ENCODE data around the gene CRTAC1. TPM values are rescaled to one million over a fixed set of nuclear protein-coding genes. Genes with fewer than 3 reads are reported as not detected.
A peak's percentile ranks its signal among the peaks of the same experiment; 100 is the strongest.

Gene CRTAC1
- total and polyA plus RNA-seq, 12 donors = 0.09 to 1.4 (median 0.48) TPM; not detected in 4

DNA sequence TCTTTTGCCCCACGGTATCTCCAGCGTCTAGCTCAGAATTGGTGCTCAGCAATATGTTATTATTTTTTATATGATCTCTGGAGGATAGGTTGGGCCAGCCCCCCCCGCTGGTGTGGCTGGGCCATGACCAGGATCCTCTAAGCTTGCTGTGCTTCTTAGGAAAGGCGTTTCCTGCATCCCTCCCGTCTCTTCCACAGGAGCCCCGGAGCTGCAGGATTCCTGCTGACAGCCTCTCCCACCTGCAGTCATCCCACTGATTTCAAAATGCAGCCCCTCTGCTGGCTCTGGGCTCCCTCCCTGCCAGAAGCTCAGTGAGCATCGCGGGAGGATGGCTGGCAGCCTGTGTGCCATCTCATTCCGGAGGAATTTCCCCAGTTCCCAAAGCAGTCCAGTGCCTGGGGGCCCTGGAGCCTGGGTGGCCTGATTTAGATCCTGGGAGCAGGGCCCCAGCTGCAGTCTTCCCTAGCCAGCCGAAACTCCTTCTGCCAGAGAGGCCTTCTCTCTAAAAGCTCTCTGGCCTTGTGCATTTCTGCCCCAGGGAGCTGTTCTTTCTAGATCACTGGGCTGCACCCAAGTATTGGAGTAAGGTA is 202.6 kb downstream of the CRTAC1 start:
- Histone ChIP-seq H3K27ac (no peak overlapping the region), H3K9me3 (replicated peaks in 1 of 3) (no peaks in the 10 kb centered on the region), H3K4me1 (replicated peaks in 1 of 2) (no peaks in the 10 kb centered on the region), H3K4me3 (no peak overlapping the region), H3K27me3 (no peaks in the 10 kb centered on the region), H3K36me3 (replicated peaks in 1 of 2) (no peaks in the 10 kb centered on the region)
- TF ChIP-seq POLR2A (IDR thresholded peaks at IDR 0.05) = no peak
- TF ChIP-seq, protein P1, sequence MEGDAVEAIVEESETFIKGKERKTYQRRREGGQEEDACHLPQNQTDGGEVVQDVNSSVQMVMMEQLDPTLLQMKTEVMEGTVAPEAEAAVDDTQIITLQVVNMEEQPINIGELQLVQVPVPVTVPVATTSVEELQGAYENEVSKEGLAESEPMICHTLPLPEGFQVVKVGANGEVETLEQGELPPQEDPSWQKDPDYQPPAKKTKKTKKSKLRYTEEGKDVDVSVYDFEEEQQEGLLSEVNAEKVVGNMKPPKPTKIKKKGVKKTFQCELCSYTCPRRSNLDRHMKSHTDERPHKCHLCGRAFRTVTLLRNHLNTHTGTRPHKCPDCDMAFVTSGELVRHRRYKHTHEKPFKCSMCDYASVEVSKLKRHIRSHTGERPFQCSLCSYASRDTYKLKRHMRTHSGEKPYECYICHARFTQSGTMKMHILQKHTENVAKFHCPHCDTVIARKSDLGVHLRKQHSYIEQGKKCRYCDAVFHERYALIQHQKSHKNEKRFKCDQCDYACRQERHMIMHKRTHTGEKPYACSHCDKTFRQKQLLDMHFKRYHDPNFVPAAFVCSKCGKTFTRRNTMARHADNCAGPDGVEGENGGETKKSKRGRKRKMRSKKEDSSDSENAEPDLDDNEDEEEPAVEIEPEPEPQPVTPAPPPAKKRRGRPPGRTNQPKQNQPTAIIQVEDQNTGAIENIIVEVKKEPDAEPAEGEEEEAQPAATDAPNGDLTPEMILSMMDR (IDR thresholded peaks at IDR 0.05) = no peak
- 46 to 65% (median 64%) methylated on average over 7 to 10 of the region's 10 CpGs for WGBS, 4 donors
- intact Hi-C loops (cut with DNase I) = no loop called here
- no peak for DNase-seq

DNA sequence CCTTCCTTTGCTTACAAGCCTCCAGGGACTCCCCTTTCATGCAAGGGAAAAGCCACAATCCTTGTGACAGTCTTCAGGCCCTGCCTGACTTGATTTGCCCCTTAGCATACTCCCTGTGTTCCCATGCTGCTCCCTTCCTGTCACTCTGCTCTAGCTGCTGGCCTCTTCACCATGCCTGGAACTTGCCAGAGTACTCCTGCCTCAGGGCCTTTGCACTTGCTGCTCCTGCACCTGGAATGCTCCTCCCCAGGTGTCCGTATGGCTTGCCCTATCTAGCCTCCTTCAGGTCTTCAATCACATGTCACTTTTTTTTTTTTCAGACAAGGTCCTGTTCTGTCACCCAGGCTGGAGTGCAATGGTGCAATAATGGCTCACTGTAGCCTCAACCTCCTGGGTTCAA is 203.5 kb downstream of the CRTAC1 start:
- no peaks in the 10 kb centered on the region for H3K4me1 ChIP-seq (replicated peaks in 1 of 2)
- no peaks in the 10 kb centered on the region for H3K27me3 ChIP-seq
- 75 to 100% (median 94%) methylated on average over 1 of the region's 1 CpG for WGBS, 4 donors
- no peak overlapping the region for H3K4me3 ChIP-seq
- H3K9me3 ChIP-seq (replicated peaks in 1 of 3) = no peaks in the 10 kb centered on the region
- TF ChIP-seq, protein P1 (IDR thresholded peaks at IDR 0.05) = no peak
- no peak for TF ChIP-seq POLR2A (IDR thresholded peaks at IDR 0.05)
- H3K27ac ChIP-seq = no peak overlapping the region
- no peaks in the 10 kb centered on the region for H3K36me3 ChIP-seq (replicated peaks in 1 of 2)
- intact Hi-C loops (cut with DNase I) = no loop called here
- no peak for DNase-seq

DNA sequence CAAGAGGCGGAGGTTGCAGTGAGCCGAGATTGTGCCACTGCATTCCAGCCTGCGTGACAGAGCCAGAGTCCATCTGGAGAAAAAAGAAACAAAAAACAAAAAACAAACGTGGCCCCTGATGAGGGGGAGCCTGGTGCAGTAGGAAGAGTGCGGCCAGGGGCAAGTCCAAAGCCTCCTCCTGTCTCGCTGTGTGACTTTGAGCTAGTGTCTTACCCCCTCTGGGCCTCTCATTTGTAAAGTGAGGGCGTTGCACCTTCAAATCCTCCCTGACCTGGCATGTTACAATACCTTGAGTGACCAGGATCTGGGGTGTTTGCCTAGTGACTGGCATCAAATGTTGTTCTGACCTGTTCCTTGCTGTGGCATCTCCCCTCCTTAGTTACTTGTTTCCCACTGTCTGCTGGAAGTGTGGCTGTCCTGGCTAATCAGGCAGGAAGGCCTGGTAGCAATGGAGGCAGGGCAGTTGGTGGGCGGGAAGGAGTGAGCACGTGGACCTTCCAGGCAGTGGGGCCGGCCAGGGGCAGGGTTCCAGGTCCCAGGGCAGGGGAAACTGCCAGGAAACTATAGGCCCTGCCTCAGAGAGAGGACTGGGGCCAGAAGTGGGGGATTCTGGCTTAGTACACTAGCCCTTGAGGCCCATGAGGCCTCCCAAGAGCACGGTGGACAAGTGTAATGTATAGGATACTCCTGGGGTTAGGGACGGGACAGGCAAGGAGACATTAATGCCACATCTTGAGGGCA is 205.2 kb downstream of the CRTAC1 start:
- TF ChIP-seq POLR2A (IDR thresholded peaks at IDR 0.05) = no peak
- TF ChIP-seq, protein P1 (IDR thresholded peaks at IDR 0.05) = no peak
- Histone ChIP-seq H3K4me1 (replicated peaks in 1 of 2) (no peaks in the 10 kb centered on the region), H3K27me3 (no peaks in the 10 kb centered on the region), H3K36me3 (replicated peaks in 1 of 2) (no peaks in the 10 kb centered on the region), H3K9me3 (replicated peaks in 1 of 3) (no peaks in the 10 kb centered on the region), H3K27ac (no peak overlapping the region), H3K4me3 (no peak overlapping the region)
- WGBS, 4 donors = 82 to 89% (median 85%) methylated on average over 12 of the region's 12 CpGs
- intact Hi-C loops (cut with DNase I) = no loop called here
- no peak for DNase-seq

DNA sequence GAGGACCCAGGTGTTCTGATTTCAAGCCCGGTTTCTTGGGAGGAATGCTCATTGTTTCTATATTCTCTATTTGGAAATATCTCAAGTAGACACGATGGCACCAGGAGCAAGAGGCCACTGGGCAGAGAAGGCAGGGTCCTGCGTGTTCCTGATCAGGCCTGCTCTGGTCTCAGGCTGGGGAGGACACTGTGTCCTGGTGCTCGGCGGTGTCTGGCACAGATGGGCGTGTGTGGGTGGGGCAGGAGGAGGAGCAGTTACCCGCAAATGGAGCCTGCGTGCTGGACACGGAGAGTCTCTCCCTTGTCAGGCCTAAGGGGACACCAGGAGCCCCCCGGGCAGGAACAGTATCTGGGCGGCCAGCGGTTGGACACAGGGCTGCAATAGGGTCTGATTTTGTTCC is 206.7 kb downstream of the CRTAC1 start:
- peak in 2 of 7 donors; percentile 29 to 91 for DNase-seq
- H3K4me1 ChIP-seq (replicated peaks in 1 of 2) = no peaks in the 10 kb centered on the region
- no peaks in the 10 kb centered on the region for H3K36me3 ChIP-seq (replicated peaks in 1 of 2)
- peak overlapping the region in 1 of 5 donors; percentile 48 for H3K27ac ChIP-seq
- TF ChIP-seq POLR2A (IDR thresholded peaks at IDR 0.05) = no peak
- TF ChIP-seq, protein P1 (IDR thresholded peaks at IDR 0.05) = no peak
- H3K27me3 ChIP-seq = no peaks in the 10 kb centered on the region
- H3K4me3 ChIP-seq = no peak overlapping the region
- intact Hi-C loops (cut with DNase I) = no loop called here
- 79 to 91% (median 81%) methylated on average over 2 to 12 of the region's 12 CpGs for WGBS, 4 donors
- no peaks in the 10 kb centered on the region for H3K9me3 ChIP-seq (replicated peaks in 1 of 3)
